Activated CD8-positive, alpha-beta memory T cell treated with anti-CD3 and anti-CD28 coated beads, Interleukin-2, amount 10 ng/mL, durations not matched to agents 7 days and 5 days (primary cell): ENCODE data around the gene WNT7A. TPM values are rescaled to one million over a fixed set of nuclear protein-coding genes. Genes with fewer than 3 reads are reported as not detected.

Experiments used
- ATAC-seq: fragments of 150-1000 bp; cut with Tn5 transposase; one replicate; pipeline ENCODE4 v1.10.0; 2021; ENCODE audit warnings: moderate library complexity
- CTCF ChIA-PET: fragments of 350-600 bp; sonication (Branson Sonifier 250); formaldehyde crosslinking; loops from one replicate; lab custom pipeline; 2021; ENCODE audit warnings: antibody characterized with exemption; lab: Charles Lee
- DNase-seq: peaks from one replicate; pipeline ENCODE4 v3.0.0-alpha.2; 2020
- H3K27ac Mint-ChIP-seq: one replicate; pipeline ENCODE4 v1.8.0; 2021; ENCODE audit warnings: mild to moderate bottlenecking, mixed read lengths
- H3K27me3 Mint-ChIP-seq: one replicate; pipeline ENCODE4 v1.8.0; 2021; ENCODE audit warnings: mixed read lengths
- H3K36me3 Mint-ChIP-seq: one replicate; pipeline ENCODE4 v1.8.0; 2021; ENCODE audit warnings: mild to moderate bottlenecking, mixed read lengths
- H3K4me1 Mint-ChIP-seq: one replicate; pipeline ENCODE4 v1.8.0; 2021; ENCODE audit warnings: mixed read lengths
- H3K4me3 Mint-ChIP-seq: one replicate; pipeline ENCODE4 v1.8.0; 2021; ENCODE audit warnings: mild to moderate bottlenecking, moderate library complexity, mixed read lengths
- H3K9me3 Mint-ChIP-seq: one replicate; pipeline ENCODE4 v1.8.0; 2022; ENCODE audit warnings: low read depth, mixed read lengths
- total RNA-seq, 2 experiments: library from RNA; stranded (reverse); gene quantifications; one replicate each; pipeline ENCODE4 v1.2.3, GENCODE V29; 2021

Gene WNT7A
- total RNA-seq, 2 experiments from 2014 or later, result not detected

DNA sequence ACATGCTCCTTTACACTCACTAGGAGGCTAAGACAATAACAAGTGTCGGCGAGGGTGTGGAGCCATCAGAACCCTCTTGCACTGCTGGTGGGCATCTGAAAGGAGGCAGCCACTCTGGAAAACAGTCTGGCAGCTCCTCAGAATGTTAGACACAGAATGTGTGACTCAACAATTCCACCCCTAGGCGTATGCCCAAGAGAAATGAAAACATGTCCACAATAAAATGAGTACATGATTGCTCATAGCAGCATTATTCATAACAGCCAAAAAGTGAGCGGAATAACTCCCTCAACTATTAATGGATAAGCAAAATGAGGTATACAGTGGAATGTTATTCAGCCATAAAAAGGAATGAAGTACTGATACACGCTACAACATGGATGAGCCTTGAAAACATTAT is 57.8 kb downstream of the WNT7A start:
- no peaks in the 10 kb centered on the region for H3K36me3 Mint-ChIP-seq
- H3K4me3 Mint-ChIP-seq, result no peak overlapping the region
- CTCF ChIA-PET, result no interaction called here
- DNase-seq (no peak), ATAC-seq (no peak)
- peaks cover 5% of the 10 kb centered on the region for H3K9me3 Mint-ChIP-seq
- no peaks in the 10 kb centered on the region for H3K27me3 Mint-ChIP-seq
- no peak overlapping the region for H3K27ac Mint-ChIP-seq
- H3K4me1 Mint-ChIP-seq, result no peaks in the 10 kb centered on the region

DNA sequence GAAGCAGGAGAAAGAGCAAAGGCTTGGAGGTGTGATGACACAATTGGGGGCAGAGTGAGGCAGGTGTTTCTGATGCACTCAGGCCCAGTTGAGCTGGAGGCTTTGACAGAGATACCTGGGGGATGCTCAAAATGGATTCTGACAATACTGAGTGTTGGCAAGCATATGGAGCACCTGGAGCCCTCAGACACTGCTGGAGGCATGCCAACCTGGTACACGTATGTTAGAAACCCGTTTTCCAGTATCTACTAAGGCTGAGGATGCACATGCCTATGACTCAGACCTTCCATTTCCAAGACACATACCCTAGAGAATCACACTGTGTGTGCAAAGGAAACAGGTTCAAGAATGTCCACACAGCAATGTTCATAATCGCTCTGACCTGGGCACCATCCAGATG is 58.7 kb downstream of the WNT7A start:
- Mint-ChIP-seq H3K9me3 (peaks cover 12% of the 10 kb centered on the region), H3K4me1 (no peaks in the 10 kb centered on the region), H3K4me3 (no peak overlapping the region), H3K27me3 (no peaks in the 10 kb centered on the region), H3K36me3 (no peaks in the 10 kb centered on the region), H3K27ac (no peak overlapping the region)
- DNase-seq (no peak), ATAC-seq (no peak)
- CTCF ChIA-PET, result no interaction called here

DNA sequence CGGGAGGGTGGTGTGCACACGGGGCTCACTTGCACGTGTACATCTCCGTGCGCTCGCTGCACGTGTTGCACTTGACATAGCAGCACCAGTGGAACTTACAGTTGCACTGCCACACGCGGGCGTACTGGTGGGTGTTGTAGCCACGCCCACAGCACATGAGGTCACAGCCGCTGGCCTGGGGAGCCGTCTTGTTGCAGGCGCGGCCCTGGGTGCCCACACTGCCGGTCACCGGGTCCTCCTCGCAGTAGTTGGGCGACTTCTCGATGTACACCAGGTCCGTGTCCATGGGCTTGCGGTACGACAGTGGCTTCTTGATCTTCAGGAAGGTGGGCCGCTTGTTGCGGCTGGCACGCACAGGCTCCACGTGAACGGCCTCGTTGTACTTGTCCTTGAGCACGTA is 61.0 kb downstream of the WNT7A start:
- Mint-ChIP-seq H3K27me3 (no peaks in the 10 kb centered on the region), H3K27ac (no peak overlapping the region), H3K4me1 (no peaks in the 10 kb centered on the region), H3K4me3 (no peak overlapping the region), H3K36me3 (peaks cover 6% of the 10 kb centered on the region), H3K9me3 (peaks cover 27% of the 10 kb centered on the region)
- DNase-seq, result no peak
- ATAC-seq, result no peak
- CTCF ChIA-PET, result no interaction called here

DNA sequence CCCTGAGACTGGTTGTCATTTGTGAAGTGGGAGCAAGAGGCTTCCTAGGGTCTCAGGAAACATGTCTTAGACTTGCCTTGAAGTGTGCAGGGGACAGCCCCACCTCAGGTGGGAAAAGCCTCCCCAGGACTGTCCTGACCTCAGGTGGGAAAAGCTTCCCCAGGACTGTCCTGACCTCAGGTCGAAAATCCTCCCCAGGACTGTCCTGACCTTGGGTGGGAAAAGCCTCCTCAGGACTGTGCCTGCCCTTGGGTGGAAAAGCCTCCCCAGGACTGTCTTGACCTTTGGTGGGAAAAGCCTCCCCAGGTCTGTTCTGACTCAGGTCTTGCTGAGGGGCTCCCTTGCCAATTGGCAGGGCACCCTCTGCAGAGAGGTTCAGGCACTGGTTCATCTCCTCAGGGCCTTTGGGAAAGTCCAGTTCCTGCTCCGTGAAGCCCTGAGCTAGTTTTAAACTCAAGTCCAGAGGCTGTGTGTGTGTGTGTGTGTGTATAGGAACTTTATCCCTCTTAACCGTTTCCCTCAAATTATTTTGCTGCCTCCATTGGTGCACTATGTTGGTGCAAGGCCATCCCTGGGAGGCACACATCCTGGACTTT is 64.7 kb downstream of the WNT7A start:
- no peak for ATAC-seq
- Mint-ChIP-seq H3K36me3 (peaks cover 6% of the 10 kb centered on the region), H3K27me3 (no peaks in the 10 kb centered on the region), H3K4me3 (no peak overlapping the region), H3K27ac (no peak overlapping the region), H3K4me1 (no peaks in the 10 kb centered on the region), H3K9me3 (peaks cover 33% of the 10 kb centered on the region)
- CTCF ChIA-PET, result no interaction called here
- DNase-seq, result no peak

DNA sequence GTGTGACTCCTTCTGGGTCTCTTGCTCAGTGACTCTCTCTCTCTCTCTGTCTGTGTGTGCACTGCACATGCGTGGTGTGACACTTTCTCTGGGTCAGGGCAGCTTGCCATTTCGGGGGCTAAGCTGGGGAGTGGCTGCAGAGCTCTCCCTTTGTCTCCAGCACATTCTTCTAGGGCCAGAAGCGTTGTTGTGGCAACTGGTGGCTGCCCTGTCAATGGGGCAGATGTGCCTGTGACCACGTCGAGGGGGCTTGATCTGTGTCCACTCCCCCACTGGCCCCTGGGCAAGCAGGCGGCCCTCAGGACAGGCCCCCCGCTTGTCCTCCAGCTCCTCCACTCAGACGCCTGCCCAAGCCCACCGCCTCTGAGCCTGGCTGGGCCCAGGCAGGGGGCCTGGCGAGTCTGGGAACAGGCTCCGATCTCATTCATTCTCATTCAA is 67.8 kb downstream of the WNT7A start:
- Mint-ChIP-seq H3K9me3 (peaks cover 28% of the 10 kb centered on the region), H3K4me3 (no peak overlapping the region), H3K36me3 (peaks cover 6% of the 10 kb centered on the region), H3K27me3 (no peaks in the 10 kb centered on the region), H3K4me1 (no peaks in the 10 kb centered on the region), H3K27ac (no peak overlapping the region)
- ATAC-seq (no peak), DNase-seq (no peak)
- CTCF ChIA-PET, result no interaction called here

DNA sequence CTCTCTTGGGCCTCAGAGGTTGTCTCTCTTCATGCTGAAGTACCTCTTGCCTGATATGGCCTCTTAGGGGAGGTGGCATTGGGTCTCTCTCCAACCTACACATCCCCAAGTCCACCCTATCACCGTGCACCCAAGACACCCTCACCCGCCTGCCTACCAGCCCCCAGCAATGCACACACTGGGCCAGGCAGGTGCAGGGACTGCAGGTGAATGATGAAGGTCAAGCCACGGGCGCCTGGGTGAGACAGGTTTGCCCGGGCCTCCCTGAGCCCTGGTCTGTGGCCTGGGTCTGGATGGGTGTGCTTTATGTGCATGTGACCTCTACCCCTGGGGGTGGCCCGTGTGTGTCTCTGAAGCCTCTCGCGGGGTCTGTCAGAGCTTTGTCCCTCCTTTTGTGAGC is 68.3 kb downstream of the WNT7A start:
- Mint-ChIP-seq H3K27ac (no peak overlapping the region), H3K4me3 (no peak overlapping the region), H3K4me1 (no peaks in the 10 kb centered on the region), H3K27me3 (no peaks in the 10 kb centered on the region), H3K36me3 (peaks cover 6% of the 10 kb centered on the region), H3K9me3 (peaks cover 25% of the 10 kb centered on the region)
- CTCF ChIA-PET, result no interaction called here
- DNase-seq (no peak), ATAC-seq (no peak)

DNA sequence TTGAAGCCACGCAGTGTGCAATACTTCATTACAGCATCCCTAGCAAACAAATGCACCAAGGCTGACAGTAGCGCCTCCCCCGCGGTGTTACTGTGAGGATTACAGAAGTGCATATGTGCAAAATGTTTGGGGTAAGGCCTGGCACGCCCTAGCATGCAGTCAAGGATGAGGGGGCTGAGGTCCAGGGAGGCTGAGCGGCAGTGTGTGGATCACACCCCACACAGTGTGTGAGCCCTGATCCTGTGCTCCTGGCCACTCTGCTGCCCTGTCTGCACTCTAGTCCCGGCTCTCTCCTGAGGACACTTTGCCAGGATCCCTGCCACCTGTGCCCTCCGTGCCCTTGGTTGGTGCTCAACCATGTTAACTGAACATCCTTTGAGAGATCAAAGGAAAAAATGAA is 71.3 kb downstream of the WNT7A start:
- Mint-ChIP-seq H3K27me3 (peaks cover 7% of the 10 kb centered on the region), H3K9me3 (peaks cover 4% of the 10 kb centered on the region), H3K27ac (no peak overlapping the region), H3K4me3 (no peak overlapping the region), H3K4me1 (no peaks in the 10 kb centered on the region), H3K36me3 (no peaks in the 10 kb centered on the region)
- ATAC-seq (no peak), DNase-seq (no peak)
- CTCF ChIA-PET, result no interaction called here

DNA sequence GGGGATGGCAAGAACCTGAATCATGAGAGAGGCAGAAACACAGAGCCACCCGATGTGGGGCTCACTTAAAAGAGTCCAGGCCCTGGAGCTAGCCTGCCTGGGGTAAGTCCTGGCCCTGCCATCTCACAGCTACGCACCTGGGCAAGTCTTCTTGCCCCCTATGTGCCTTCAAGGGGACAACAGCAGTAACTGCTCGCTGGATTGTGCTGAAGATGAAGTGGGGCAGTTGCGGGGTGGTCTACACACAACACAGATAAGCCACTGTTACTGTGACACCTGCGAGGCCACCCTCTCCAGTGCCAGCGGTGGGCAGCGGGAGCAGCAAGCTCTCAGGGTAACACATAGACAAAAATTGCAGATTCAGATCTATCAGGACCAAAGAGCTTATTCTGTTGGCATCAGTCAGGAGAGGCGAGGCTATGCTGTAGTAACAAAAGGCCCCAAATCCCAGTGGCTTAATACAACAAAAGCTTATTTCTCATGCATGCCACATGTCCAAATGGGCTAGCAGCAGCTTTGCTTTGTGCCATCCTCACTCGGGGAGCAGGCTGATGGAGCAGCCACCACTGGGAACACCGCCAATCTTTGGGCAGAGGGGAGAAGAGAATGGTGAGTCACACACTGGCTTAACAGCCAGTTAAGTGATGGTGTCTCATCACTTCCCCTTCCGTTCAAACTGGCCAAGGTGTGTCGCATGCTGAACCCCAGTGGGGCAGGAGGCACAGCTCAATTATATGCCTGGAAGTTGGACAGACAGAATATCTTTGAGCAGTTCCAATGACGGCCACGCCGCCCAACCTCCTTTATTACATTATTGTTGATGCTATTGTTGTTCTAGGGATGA is 78.3 kb downstream of the WNT7A start:
- CTCF ChIA-PET, result no interaction called here
- Mint-ChIP-seq H3K4me3 (no peak overlapping the region), H3K27ac (no peak overlapping the region), H3K27me3 (peaks cover 12% of the 10 kb centered on the region), H3K4me1 (no peaks in the 10 kb centered on the region), H3K9me3 (no peaks in the 10 kb centered on the region), H3K36me3 (no peaks in the 10 kb centered on the region)
- no peak for ATAC-seq
- DNase-seq, result no peak

DNA sequence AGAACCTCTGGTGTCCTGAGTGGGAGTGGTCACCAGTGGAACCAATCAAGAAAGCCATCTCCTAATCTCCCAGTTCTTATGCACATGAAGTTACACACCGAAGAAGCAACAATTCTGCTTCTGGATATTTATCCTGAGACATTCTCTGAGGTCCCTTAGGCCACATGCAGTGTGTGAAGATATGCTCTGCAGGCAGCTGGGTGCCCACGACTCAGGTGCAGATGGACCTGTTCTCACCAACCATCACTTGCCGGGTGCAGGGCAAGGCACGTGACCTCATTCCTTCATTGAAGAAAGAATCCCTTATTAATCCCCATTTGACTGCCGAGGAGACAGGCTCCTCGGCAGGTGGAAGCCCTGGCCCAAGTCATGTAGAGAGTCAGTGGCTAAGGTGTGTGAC is 79.8 kb downstream of the WNT7A start:
- Mint-ChIP-seq H3K9me3 (no peaks in the 10 kb centered on the region), H3K4me3 (no peak overlapping the region), H3K27me3 (peaks cover 7% of the 10 kb centered on the region), H3K4me1 (no peaks in the 10 kb centered on the region), H3K27ac (no peak overlapping the region), H3K36me3 (no peaks in the 10 kb centered on the region)
- ATAC-seq (no peak), DNase-seq (no peak)
- CTCF ChIA-PET, result no interaction called here

DNA sequence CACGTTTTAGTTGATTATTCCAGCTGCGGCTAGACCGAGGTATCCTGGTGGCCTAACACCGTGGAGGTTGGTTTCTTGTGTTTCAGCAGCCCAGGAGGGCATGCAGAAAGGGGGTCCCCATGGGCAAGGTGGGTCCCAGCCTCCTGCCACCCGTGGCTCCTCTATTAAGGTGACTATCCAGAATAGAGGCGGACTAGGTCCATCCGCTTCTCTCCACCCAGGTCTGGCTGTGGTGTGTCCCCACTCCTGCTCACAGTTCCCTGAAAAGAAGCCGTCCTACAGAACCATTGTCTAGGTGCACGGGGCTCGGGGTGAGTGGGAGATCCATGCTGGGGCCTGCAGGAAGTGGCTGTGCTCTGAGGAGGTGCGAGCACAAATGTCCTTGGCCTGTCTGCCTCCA is 81.5 kb downstream of the WNT7A start:
- Mint-ChIP-seq H3K36me3 (no peaks in the 10 kb centered on the region), H3K4me3 (no peak overlapping the region), H3K4me1 (no peaks in the 10 kb centered on the region), H3K9me3 (no peaks in the 10 kb centered on the region), H3K27me3 (peaks cover 7% of the 10 kb centered on the region), H3K27ac (no peak overlapping the region)
- CTCF ChIA-PET, result no interaction called here
- DNase-seq (no peak), ATAC-seq (no peak)

DNA sequence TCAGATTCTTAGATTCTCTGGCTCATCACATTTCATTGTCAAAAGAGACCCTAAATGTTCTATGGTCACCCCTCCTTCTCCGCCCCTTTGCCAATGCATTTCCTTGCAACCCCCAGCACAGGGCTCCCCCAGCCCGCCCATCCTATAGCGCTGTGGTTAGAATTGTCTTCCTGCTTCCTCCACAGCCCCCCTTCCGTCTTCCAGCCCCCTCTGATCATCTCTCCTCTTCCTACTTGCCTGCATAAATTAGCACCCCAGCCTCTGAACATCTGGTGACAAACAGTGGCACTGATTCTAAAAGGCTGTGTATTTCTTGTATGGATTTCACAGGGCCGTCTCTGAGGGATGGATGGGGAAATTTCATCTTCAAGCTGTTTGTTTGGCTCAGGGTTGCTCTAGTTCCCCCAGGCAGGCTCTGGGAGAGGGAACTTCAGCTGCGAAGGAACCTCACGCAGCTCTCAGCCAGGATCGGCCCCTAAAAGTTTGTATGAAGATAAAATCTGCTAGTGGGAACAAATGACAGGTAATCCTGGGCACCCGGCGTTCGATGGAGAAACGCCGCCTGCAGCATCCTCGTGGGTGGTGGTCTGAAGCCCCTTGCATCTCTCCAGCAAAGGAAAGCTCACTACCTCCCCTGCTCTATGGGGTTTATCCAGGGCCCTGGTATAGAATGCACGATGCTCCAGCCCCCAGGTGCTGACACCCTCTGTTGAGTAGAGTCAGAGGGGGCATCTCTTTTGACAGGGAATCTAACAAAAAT is 83.0 kb downstream of the WNT7A start:
- no peaks in the 10 kb centered on the region for H3K4me1 Mint-ChIP-seq
- H3K27ac Mint-ChIP-seq, result no peak overlapping the region
- no peaks in the 10 kb centered on the region for H3K36me3 Mint-ChIP-seq
- CTCF ChIA-PET, result no interaction called here
- no peak overlapping the region for H3K4me3 Mint-ChIP-seq
- no peaks in the 10 kb centered on the region for H3K9me3 Mint-ChIP-seq
- H3K27me3 Mint-ChIP-seq, result peaks cover 7% of the 10 kb centered on the region
- DNase-seq, result no peak
- ATAC-seq, result no peak

DNA sequence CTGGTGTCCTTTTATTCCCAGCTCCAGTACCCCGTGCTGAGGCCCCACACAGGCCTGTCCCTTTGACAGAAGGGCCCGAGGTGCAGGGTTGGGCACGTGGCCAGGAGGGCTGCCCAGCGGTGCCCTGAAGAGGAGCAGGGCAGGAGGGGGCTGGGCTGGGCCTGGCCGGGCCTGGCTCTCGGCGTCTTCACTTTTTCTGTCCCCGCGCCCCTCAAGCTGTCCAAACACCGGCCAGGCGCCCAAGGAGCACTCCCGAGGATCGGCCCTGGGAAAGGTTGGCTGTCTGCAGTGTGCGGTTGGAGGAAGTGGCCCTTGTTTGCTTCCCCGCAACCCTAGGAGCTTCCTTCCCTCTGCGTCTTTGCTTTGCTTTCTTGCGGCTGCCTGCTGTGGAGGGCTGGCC is 84.1 kb downstream of the WNT7A start:
- DNase-seq (no peak), ATAC-seq (no peak)
- Mint-ChIP-seq H3K4me1 (no peaks in the 10 kb centered on the region), H3K36me3 (no peaks in the 10 kb centered on the region), H3K4me3 (no peak overlapping the region), H3K27me3 (peaks cover 7% of the 10 kb centered on the region), H3K27ac (no peak overlapping the region), H3K9me3 (no peaks in the 10 kb centered on the region)
- CTCF ChIA-PET, result no interaction called here

DNA sequence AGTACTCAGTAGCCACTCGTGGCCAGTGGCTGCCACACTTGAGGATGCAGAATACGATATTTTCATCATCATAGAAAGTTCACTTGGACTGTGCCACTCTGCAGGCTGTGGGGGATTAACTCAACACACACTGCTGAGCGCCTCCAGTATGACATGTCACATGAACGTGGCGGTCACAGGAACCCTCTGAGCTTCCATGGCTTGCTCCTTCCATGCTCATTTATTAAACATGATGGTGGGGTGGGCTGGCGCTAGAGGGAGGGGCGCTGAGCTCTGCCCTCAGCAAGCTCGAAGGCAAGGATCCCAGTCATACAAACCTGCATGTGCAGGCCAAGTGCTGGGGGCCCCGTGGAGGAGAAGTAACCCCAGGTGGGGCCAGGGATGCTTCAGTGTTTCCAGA is 85.5 kb downstream of the WNT7A start:
- no peak overlapping the region for H3K27ac Mint-ChIP-seq
- H3K4me1 Mint-ChIP-seq, result no peaks in the 10 kb centered on the region
- H3K9me3 Mint-ChIP-seq, result no peaks in the 10 kb centered on the region
- no peak overlapping the region for H3K4me3 Mint-ChIP-seq
- CTCF ChIA-PET, result no interaction called here
- peaks cover 5% of the 10 kb centered on the region for H3K27me3 Mint-ChIP-seq
- no peak for DNase-seq
- ATAC-seq, result no peak
- H3K36me3 Mint-ChIP-seq, result no peaks in the 10 kb centered on the region

DNA sequence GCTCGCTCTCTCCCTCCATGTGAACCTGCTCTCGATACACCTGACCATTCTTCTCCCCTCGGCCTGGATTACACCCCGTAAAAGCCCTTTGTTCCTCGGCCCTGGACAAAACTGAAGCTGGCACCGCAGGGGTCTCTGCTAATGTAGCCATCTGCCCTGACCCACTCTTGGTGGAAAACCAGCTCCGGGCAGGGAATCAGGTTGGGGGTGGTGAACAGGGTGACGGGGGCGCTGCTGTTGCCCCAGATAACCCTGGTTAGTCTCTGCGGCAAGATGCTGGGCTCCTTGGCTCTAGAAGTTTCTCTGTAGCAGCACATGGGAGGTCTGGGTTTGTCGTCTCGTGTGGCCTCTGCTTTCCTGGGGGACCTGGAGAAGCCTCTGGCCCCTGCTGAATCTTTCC is 86.4 kb downstream of the WNT7A start:
- H3K4me3 Mint-ChIP-seq, result no peak overlapping the region
- H3K9me3 Mint-ChIP-seq, result no peaks in the 10 kb centered on the region
- CTCF ChIA-PET, result no interaction called here
- no peaks in the 10 kb centered on the region for H3K36me3 Mint-ChIP-seq
- H3K27me3 Mint-ChIP-seq, result peaks cover 5% of the 10 kb centered on the region
- ATAC-seq (no peak), DNase-seq (no peak)
- H3K4me1 Mint-ChIP-seq, result no peaks in the 10 kb centered on the region
- no peak overlapping the region for H3K27ac Mint-ChIP-seq
